CD4-positive, alpha-beta T cell (primary cell): ENCODE data around the gene ILRUN. TPM values are rescaled to one million over a fixed set of nuclear protein-coding genes. Genes with fewer than 3 reads are reported as not detected.
"Not testable (repeated sequence)": the region's sequence is repeated elsewhere in the genome, so short reads cannot be mapped to it uniquely, and the experiment has no call there.

Experiments used
- ATAC-seq: fragments of 200-7000 bp; cut with Tn5 transposase; one replicate; pipeline ENCODE4 v1.10.0; 2022; ENCODE audit warnings: mild to moderate bottlenecking; ENCODE audit not compliant: poor library complexity
- CTCF ChIA-PET: fragments of 350-600 bp; sonication (Branson Sonifier 250); formaldehyde crosslinking; loops from one replicate; lab custom pipeline; 2021; ENCODE audit warnings: antibody characterized with exemption, inconsistent platforms; lab: Charles Lee
- POLR2A ChIA-PET: fragments of 350-600 bp; sonication (Branson Sonifier 250); formaldehyde crosslinking; loops from one replicate; lab custom pipeline; 2021; ENCODE audit warnings: antibody characterized with exemption, inconsistent platforms; lab: Charles Lee
- DNase-seq, 14 experiments: peaks; one replicate each; pipeline ENCODE4 v3.0.0-alpha.2; 2013 to 2020; ENCODE audit warnings: mixed read lengths in 2 of 14
- H3K27ac ChIP-seq, 2 donors: one replicate each; pipeline versions ENCODE4 v1.5.1 to v1.7.0; 2013; ENCODE audit warnings: low read length in 2 of 2, low read depth in 1 of 2, mild to moderate bottlenecking in 1 of 2
- H3K27me3 ChIP-seq, 2 experiments: 1 replicate in 1 of 2; 2 replicates in 1 of 2; pipeline versions ENCODE4 v1.6.1 to v1.7.0; 2013; ENCODE audit warnings: low read length in 2 of 2, control low read depth in 1 of 2, mild to moderate bottlenecking in 1 of 2, moderate library complexity in 1 of 2; ENCODE audit not compliant: insufficient read depth in 2 of 2, control insufficient read depth in 1 of 2
- H3K36me3 ChIP-seq: one replicate; pipeline ENCODE4 v1.6.1; 2013; ENCODE audit warnings: low read length, control low read depth; ENCODE audit not compliant: insufficient read depth
- H3K4me1 ChIP-seq: one replicate; pipeline ENCODE4 v1.6.1; 2013; ENCODE audit warnings: low read length, control low read depth; ENCODE audit not compliant: insufficient read depth
- H3K4me3 ChIP-seq: one replicate; pipeline ENCODE4 v1.5.1; 2013; ENCODE audit warnings: mild to moderate bottlenecking, low read length, moderate library complexity
- H3K9me3 ChIP-seq, 2 experiments: 1 replicate in 1 of 2; 2 replicates in 1 of 2; pipeline versions ENCODE4 v1.6.1 to v1.7.0; 2013; ENCODE audit warnings: low read length in 2 of 2, mild to moderate bottlenecking in 2 of 2, control low read depth in 1 of 2, moderate library complexity in 1 of 2; ENCODE audit not compliant: control insufficient read depth in 1 of 2, insufficient read depth in 1 of 2
- H3K27ac Mint-ChIP-seq: one replicate; pipeline ENCODE4 v1.8.0; 2020; ENCODE audit warnings: mixed read lengths
- H3K27me3 Mint-ChIP-seq: one replicate; pipeline ENCODE4 v1.8.0; 2021; ENCODE audit warnings: mixed read lengths
- H3K36me3 Mint-ChIP-seq: one replicate; pipeline ENCODE4 v1.8.0; 2021; ENCODE audit warnings: low read depth, mixed read lengths
- H3K4me1 Mint-ChIP-seq: one replicate; pipeline ENCODE4 v1.8.0; 2021; ENCODE audit warnings: low read depth, mixed read lengths
- H3K4me3 Mint-ChIP-seq: one replicate; pipeline ENCODE4 v1.8.0; 2020; ENCODE audit warnings: mild to moderate bottlenecking, mixed read lengths
- H3K9me3 Mint-ChIP-seq: one replicate; pipeline ENCODE4 v1.8.0; 2020; ENCODE audit warnings: mixed read lengths
- intact Hi-C, 2 experiments: fragments of 100-400 bp; cut with DNase I in 1 of 2; cut with micrococcal nuclease in 1 of 2; formaldehyde crosslinking; loops; one replicate each; pipeline versions ENCODE4 v1.15.1 to v1.9.0; 2023 to 2025; cut with DNase I, micrococcal nuclease
- polyA plus RNA-seq, 2 donors: library from polyadenylated mRNA; unstranded; fragments of 120-200 nt; gene quantifications; one replicate each; pipeline ENCODE4 v1.2.1, GENCODE V29; 2013
- total RNA-seq, 174 experiments: library from RNA in 2 of 174; stranded (reverse) in 2 of 174; gene quantifications; one replicate each; pipeline ENCODE4 v1.2.3 and lab custom pipeline; 2021 to 2026
- TF ChIP-seq, protein P1 (sequence below): fragments of 200-600 bp; IDR thresholded peaks from one replicate; pipeline ENCODE4 v1.8.0; 2022; ENCODE audit warnings: antibody characterized with exemption, mild to moderate bottlenecking

ILRUN gene
- 10 to 100 TPM; 44.9 to 49.4 TPM for total RNA-seq
- polyA plus RNA-seq (2013, experiment 1 of 2) = 66.8 TPM
- polyA plus RNA-seq (2013, experiment 2 of 2) = 57.5 TPM
- 73.6 to 193 (median 124) reads per million in 172 experiments for total RNA-seq (lab: John Stamatoyannopoulos, UW)

DNA sequence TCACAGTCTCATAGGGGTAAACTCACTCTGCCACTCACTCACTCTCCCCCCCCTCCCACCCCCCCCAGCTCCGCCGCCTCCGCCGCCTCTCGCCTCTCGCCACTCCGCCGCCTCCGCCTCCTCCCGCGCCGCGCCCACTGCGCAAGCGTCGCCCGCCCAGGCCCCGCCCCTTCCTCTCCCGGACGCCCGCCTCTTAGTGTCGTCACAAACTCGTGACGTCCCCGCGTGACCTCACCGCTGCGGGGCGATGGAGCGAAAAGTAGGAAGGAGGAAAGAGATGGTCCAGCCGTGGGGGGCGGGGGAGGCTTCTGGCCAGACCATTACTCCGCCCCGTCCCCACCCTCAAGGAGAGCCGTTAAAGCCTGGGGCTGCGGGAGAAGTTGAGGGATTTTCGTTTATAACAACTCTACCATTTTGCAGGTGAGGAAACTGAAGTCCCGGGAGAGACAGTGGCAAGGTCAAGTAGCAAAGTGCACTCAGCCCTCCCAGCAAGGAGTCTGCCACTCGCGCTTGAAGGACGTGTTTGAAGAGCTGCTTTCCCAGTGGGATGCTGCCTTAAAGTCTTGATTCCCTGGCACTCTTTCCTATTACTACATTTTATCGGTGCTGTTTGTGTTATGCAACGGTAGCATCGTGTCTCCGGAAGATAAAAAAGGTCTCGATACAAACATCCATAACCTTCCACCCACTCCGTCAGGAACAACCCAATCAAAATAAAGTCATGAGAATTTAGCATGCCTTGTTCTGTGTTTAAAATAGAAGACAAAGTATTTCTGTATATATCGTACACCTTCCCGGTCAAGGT is at the start of gene ILRUN:
Gene ILRUN (minus strand): TSS at position 29 of the 805 bp plus-strand sequence. CDS start 164 bp downstream, outside the sequence.
- TF ChIP-seq, protein P1, sequence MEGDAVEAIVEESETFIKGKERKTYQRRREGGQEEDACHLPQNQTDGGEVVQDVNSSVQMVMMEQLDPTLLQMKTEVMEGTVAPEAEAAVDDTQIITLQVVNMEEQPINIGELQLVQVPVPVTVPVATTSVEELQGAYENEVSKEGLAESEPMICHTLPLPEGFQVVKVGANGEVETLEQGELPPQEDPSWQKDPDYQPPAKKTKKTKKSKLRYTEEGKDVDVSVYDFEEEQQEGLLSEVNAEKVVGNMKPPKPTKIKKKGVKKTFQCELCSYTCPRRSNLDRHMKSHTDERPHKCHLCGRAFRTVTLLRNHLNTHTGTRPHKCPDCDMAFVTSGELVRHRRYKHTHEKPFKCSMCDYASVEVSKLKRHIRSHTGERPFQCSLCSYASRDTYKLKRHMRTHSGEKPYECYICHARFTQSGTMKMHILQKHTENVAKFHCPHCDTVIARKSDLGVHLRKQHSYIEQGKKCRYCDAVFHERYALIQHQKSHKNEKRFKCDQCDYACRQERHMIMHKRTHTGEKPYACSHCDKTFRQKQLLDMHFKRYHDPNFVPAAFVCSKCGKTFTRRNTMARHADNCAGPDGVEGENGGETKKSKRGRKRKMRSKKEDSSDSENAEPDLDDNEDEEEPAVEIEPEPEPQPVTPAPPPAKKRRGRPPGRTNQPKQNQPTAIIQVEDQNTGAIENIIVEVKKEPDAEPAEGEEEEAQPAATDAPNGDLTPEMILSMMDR = no peak
- ATAC-seq (peak; percentile 85), DNase-seq (peak; percentile 94 to 98 (median 96))
- POLR2A ChIA-PET = interaction anchor here (0.6 to 2.9 kb wide), 12 partner anchors 19 to 754 kb away, joined by 3 to 39 read pairs (median 4); partner anchors contain the start of genes BLTP3A, SNRPC and TAF11
- H3K36me3 ChIP-seq = peaks cover 7% of the 10 kb centered on the region
- CTCF ChIA-PET = interaction anchor here (0.7 to 0.8 kb wide), 2 partner anchors 88 to 95 kb away, joined by 3 read pairs; partner anchors contain the start of gene BLTP3A
- H3K4me1 ChIP-seq = peaks cover 33% of the 10 kb centered on the region
- H3K9me3 Mint-ChIP-seq = no peaks in the 10 kb centered on the region
- H3K27me3 ChIP-seq = no peaks in the 10 kb centered on the region
- peaks cover 31% of the 10 kb centered on the region for H3K36me3 Mint-ChIP-seq
- H3K27ac ChIP-seq = peak within 1 kb of the TSS; percentile 80 to 87
- H3K4me3 ChIP-seq = peak within 1 kb of the TSS; percentile 99
- intact Hi-C loops = loop anchor here (1.0 to 10.0 kb wide), 8 partner anchors 24 to 450 kb away; partner anchors contain the start of genes SNRPC (in 2 of the 2), ANKS1A (in 1 of the 2), NUDT3 (in 1 of the 2) and SMIM29 (in 1 of the 2)
- peak within 1 kb of the TSS; percentile 98 for H3K27ac Mint-ChIP-seq
- H3K4me3 Mint-ChIP-seq = peak within 1 kb of the TSS; percentile 98
- H3K27me3 Mint-ChIP-seq = no peaks in the 10 kb centered on the region
- no peaks in the 10 kb centered on the region for H3K9me3 ChIP-seq
- H3K4me1 Mint-ChIP-seq = peaks cover 53% of the 10 kb centered on the region

- Mint-ChIP-seq H3K9me3 (no peaks in the 10 kb centered on the region), H3K4me1 (no peaks in the 10 kb centered on the region), H3K27me3 (no peaks in the 10 kb centered on the region), H3K27ac (no peak overlapping the region), H3K4me3 (no peak overlapping the region), H3K36me3 (no peaks in the 10 kb centered on the region)
- ChIA-PET CTCF (interaction anchor here (1.0 kb wide), 1 partner anchor 23 kb away, joined by 3 read pairs; no protein-coding TSS in a partner anchor), POLR2A (interaction anchor here (0.9 kb wide), 1 partner anchor 11 kb away, joined by 5 read pairs; no protein-coding TSS in a partner anchor)
- TF ChIP-seq, protein P1 = no peak
- H3K4me1 ChIP-seq = no peaks in the 10 kb centered on the region
- H3K27me3 ChIP-seq = no peaks in the 10 kb centered on the region
- ATAC-seq (no peak), DNase-seq (no peak)
- no peaks in the 10 kb centered on the region for H3K36me3 ChIP-seq
- H3K27ac ChIP-seq = no peak overlapping the region
- H3K4me3 ChIP-seq = no peak overlapping the region
- H3K9me3 ChIP-seq = no peaks in the 10 kb centered on the region
- intact Hi-C loops = no loop called here
Measured at GRCh38 chr6:34745277-34746103, 48.9 kb upstream of the ILRUN start.

GRCh38 chr6:34744294-34744647 is 47.7 kb upstream of the ILRUN start:
- POLR2A ChIA-PET, ATAC-seq, H3K4me1 Mint-ChIP-seq: not testable (repeated sequence)

More at GRCh38 chr6:34744294-34744647, 47.7 kb upstream of the ILRUN start:
- H3K4me3 ChIP-seq, H3K36me3 Mint-ChIP-seq, H3K4me1 ChIP-seq, H3K9me3 Mint-ChIP-seq, H3K9me3 ChIP-seq, DNase-seq, H3K27ac Mint-ChIP-seq, H3K36me3 ChIP-seq, H3K27ac ChIP-seq, intact Hi-C loops, H3K4me3 Mint-ChIP-seq, H3K27me3 ChIP-seq, H3K27me3 Mint-ChIP-seq: not testable (repeated sequence)
- CTCF ChIA-PET = interaction anchor here (0.9 kb wide), 1 partner anchor 10 kb away, joined by 3 read pairs; no protein-coding TSS in a partner anchor
